Left ventricle myocardium inferior (tissue), 1 donor: Measurements from ENCODE around the gene CD79B. TPM values are rescaled to one million over a fixed set of nuclear protein-coding genes. Genes with fewer than 3 reads are reported as not detected.

Source experiments
- DNase-seq: peaks from one replicate; pipeline ENCODE4 v3.0.0-alpha.2; 2020
- H3K27ac ChIP-seq: fragments of 200-600 bp; replicated peaks from 2 replicates; pipeline ENCODE4 v1.8.0; 2021
- H3K27me3 ChIP-seq: fragments of 200-600 bp; 2 replicates; pipeline ENCODE4 v1.8.0; 2021; ENCODE audit warnings: low read depth
- H3K36me3 ChIP-seq: fragments of 200-600 bp; 2 replicates; pipeline ENCODE4 v1.8.0; 2021
- H3K4me1 ChIP-seq: fragments of 200-600 bp; 2 replicates; pipeline ENCODE4 v1.8.0; 2021
- H3K4me3 ChIP-seq: fragments of 200-600 bp; 2 replicates; pipeline ENCODE4 v1.8.0; 2021; ENCODE audit warnings: mild to moderate bottlenecking, moderate library complexity
- H3K9me3 ChIP-seq: fragments of 200-600 bp; replicated peaks from 2 replicates; pipeline ENCODE4 v1.8.0; 2021
- CTCF ChIP-seq: fragments of 200-600 bp; IDR thresholded peaks from 2 replicates; pipeline ENCODE4 v1.8.0; 2021; ENCODE audit warnings: antibody characterized with exemption, mild to moderate bottlenecking, borderline replicate concordance
- intact Hi-C: fragments of 100-400 bp; cut with micrococcal nuclease; formaldehyde crosslinking; loops from one replicate; pipeline ENCODE4 v1.11.0; 2022
- long read RNA-seq: library from polyadenylated mRNA; unstranded; transcript quantifications from one replicate; pipeline ENCODE4 v2.0.0, GENCODE V29; 2021
- total RNA-seq: library from RNA; stranded (reverse); fragmentation: NEBNext Ultra II Directional; extraction: Animal tissue kit (Norgen Biotek cat#: 25700); gene quantifications from one replicate; pipeline ENCODE4 v1.2.1, GENCODE V29; 2021
- donor health status: DM: no; HTN: yes; CAD: no; lungs with severe emphysema.

CD79B gene
- total RNA-seq, result 4.6 TPM
- long read RNA-seq, transcript CD79B-201 (6 exons, 1,269 nt), result major isoform, 5 of 7 reads
- long read RNA-seq, partial matches to known transcripts, result 0 of 7 reads
- long read RNA-seq, other reads (novel, unspliced or antisense), result 0 of 7 reads

GRCh38 chr17:63931981-63932561 is at the start of gene CD79B:
TSS of gene CD79B (minus strand) at chr17:63932331. CDS start at chr17:63932261, 70 bp downstream.
- H3K4me3 ChIP-seq, result peak within 1 kb of the TSS; percentile 55
- intact Hi-C loops, result no loop called here

GRCh38 chr17:63978272-63979200 is 46.4 kb upstream of the CD79B start:
- Histone ChIP-seq H3K27ac (no peak overlapping the region), H3K4me3 (no peak overlapping the region), H3K27me3 (no peaks in the 10 kb centered on the region), H3K4me1 (peaks cover 75% of the 10 kb centered on the region), H3K36me3 (no peaks in the 10 kb centered on the region), H3K9me3 (peaks cover 12% of the 10 kb centered on the region)
- TF ChIP-seq CTCF, result no peak
- DNase-seq, result no peak
- intact Hi-C loops, result no loop called here

More at GRCh38 chr17:63931981-63932561, at the start of gene CD79B:
- DNase-seq, result no peak
- Histone ChIP-seq H3K27ac (peak within 1 kb of the TSS; percentile 82), H3K36me3 (no peaks in the 10 kb centered on the region), H3K9me3 (no peaks in the 10 kb centered on the region), H3K4me1 (peaks cover 28% of the 10 kb centered on the region), H3K27me3 (peaks cover 4% of the 10 kb centered on the region)
- no peak for TF ChIP-seq CTCF

GRCh38 chr17:63976702-63977101 is 44.6 kb upstream of the CD79B start:
- Histone ChIP-seq H3K36me3 (no peaks in the 10 kb centered on the region), H3K9me3 (peaks cover 2% of the 10 kb centered on the region), H3K27ac (no peak overlapping the region), H3K4me1 (peaks cover 66% of the 10 kb centered on the region), H3K27me3 (no peaks in the 10 kb centered on the region), H3K4me3 (no peak overlapping the region)
- TF ChIP-seq CTCF, result no peak
- no peak for DNase-seq
- intact Hi-C loops, result no loop called here

GRCh38 chr17:63975541-63976092 is 43.5 kb upstream of the CD79B start:
- peaks cover 55% of the 10 kb centered on the region for H3K4me1 ChIP-seq

More at GRCh38 chr17:63975541-63976092, 43.5 kb upstream of the CD79B start:
- Histone ChIP-seq H3K36me3 (no peaks in the 10 kb centered on the region), H3K27me3 (no peaks in the 10 kb centered on the region), H3K4me3 (no peak overlapping the region), H3K9me3 (no peaks in the 10 kb centered on the region), H3K27ac (no peak overlapping the region)
- DNase-seq, result no peak
- no peak for TF ChIP-seq CTCF
- intact Hi-C loops, result no loop called here
